Stimulated activated naive CD8-positive, alpha-beta T cell treated with anti-CD3 and anti-CD28 coated beads, Interleukin-15, Interleukin-2, amounts not matched to agents 100 ng/mL and 50 ng/mL, for 24 hours (primary cell): ENCODE results near the gene ORC2.

Experiments used
- H3K27ac Mint-ChIP-seq: one replicate; pipeline ENCODE4 v1.8.0; 2021; ENCODE audit warnings: mild to moderate bottlenecking, mixed read lengths
- H3K27me3 Mint-ChIP-seq: one replicate; pipeline ENCODE4 v1.8.0; 2021; ENCODE audit warnings: mixed read lengths
- H3K36me3 Mint-ChIP-seq: one replicate; pipeline ENCODE4 v1.8.0; 2021; ENCODE audit warnings: low read depth, mixed read lengths
- H3K4me1 Mint-ChIP-seq: one replicate; pipeline ENCODE4 v1.8.0; 2021; ENCODE audit warnings: low read depth, mixed read lengths
- H3K4me3 Mint-ChIP-seq: one replicate; pipeline ENCODE4 v1.8.0; 2021; ENCODE audit warnings: mild to moderate bottlenecking, mixed read lengths
- H3K9me3 Mint-ChIP-seq: one replicate; pipeline ENCODE4 v1.8.0; 2021; ENCODE audit warnings: mixed read lengths

ORC2 gene

GRCh38 chr2:200860092-200860795, 103.2 kb downstream of the ORC2 start:
- peak overlapping the region; percentile 95 for H3K4me3 Mint-ChIP-seq
- no peaks in the 10 kb centered on the region for H3K27me3 Mint-ChIP-seq
- H3K9me3 Mint-ChIP-seq = no peaks in the 10 kb centered on the region
- H3K4me1 Mint-ChIP-seq = peaks cover 69% of the 10 kb centered on the region
- H3K27ac Mint-ChIP-seq = peak overlapping the region; percentile 95
- H3K36me3 Mint-ChIP-seq = peaks cover 77% of the 10 kb centered on the region
